ENCODE measurements around the gene CCDC97.
A peak's percentile ranks its signal among the peaks of the same experiment; 100 is the strongest.

CCDC97 gene

GRCh38 chr19:41320185-41320518, 10.2 kb downstream of the CCDC97 start:
- no peak for DNase-seq (ENCODE audit: low read depth)

DNA sequence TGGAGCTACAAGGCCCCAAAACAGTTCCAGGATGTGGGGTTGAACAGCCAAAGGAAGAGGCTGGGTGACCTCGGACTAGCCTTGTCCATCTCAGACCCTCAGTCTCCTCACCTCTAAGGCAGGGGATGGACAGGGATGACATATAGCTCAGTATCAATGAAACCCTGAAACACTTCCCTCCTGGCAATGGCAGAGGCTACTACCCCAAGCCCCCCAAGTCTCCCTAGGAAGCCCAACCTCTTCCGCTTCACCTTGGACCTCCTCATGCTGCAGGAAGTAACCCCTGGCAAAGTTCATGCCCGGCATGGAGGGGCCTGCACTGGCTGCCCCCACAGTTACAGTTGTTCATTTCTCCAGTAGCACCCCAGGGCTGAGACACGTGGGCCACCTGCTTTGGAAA, 10.6 kb downstream of the CCDC97 start:
- DNase-seq (ENCODE audit: low read depth): no peak

DNA sequence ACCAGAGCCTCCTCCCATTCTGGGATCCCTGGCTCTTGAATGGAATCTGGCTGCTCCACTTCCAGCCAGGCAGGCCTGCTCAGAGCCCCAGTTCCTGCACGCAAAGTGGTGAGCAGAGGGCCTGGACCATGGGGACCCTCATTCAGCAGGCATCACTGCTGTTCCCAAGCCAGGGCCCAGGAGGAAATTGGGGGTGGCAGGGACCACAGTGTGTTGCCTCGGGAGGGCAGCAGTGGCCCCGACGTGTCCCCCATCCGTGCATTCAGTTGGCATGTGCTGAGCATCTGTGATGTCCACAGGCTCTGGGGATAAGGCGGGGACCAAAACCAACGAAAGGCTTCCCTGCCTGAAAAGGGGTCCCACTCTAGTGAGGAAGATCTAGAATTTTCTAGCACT, 11.2 kb downstream of the CCDC97 start:
- DNase-seq (ENCODE audit: low read depth): no peak

- DNase-seq (ENCODE audit: low read depth): peak; percentile 74
Observed at GRCh38 chr19:41321600-41322270, 11.8 kb downstream of the CCDC97 start.

DNA sequence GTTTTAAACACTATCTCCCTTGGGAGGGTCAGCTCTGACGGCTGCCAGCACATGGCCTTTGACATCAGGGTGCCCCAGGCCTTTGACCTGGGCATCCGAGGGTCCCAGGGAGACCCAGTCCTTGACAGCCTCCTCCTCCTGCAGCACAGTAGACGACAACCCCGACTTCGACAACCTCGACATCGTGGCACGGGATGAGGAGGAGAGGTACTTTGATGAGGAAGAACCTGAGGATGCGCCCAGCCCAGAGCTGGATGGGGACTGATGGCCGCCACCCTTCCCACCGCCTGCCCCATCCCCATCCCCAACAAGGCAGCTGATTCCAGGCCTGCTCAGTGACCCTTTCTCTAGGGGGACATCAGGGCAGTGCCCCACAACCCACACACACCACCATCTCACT, 12.5 kb downstream of the CCDC97 start:
- DNase-seq (ENCODE audit: low read depth): no peak

DNA sequence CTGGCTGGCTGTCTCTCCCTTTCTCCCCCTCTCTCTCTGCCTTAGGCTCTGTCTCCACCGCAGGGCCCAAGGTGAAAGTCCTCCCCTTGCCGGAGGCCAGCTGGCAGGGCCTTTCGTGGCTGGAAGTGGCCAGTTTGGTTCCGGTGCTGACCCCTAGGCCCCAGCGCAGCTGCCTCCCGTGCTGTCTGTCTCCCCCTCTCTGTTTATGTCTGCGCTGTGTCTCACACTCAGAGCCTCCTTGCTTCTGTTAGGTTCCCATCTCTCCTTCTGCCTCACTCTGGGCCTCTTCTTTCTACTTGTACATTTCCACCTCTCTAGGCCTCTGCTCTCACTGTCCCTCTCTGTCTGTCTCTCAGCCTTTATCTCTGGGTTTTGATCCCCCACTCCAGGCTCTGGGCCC, 13.1 kb downstream of the CCDC97 start:
- DNase-seq (ENCODE audit: low read depth): peak; percentile 90

GRCh38 chr19:41323430-41324125, 13.6 kb downstream of the CCDC97 start:
- peak; percentile 98 for DNase-seq (ENCODE audit: low read depth)

GRCh38 chr19:41324231-41324702, 14.3 kb downstream of the CCDC97 start:
- DNase-seq (ENCODE audit: low read depth): peak; percentile 26

- peak; percentile 87 for DNase-seq (ENCODE audit: low read depth)
Observed at GRCh38 chr19:41324921-41325639, 15.1 kb downstream of the CCDC97 start.

DNA sequence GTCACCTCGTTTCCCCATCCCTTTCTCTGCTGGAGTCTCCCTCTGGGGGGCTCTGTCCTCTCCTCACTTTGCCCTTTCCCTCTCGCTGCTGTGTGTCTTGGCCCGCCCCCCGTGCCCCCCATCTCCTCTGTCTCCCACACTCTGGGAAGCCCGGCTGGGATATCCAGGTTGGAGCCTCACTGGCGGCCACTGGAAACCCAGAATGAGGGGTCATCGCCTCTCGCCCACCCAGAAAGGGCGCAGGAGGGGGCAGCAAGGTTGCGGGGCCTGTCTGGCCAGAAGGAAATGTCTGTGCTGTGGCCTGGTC, 15.6 kb downstream of the CCDC97 start:
- no peak for DNase-seq (ENCODE audit: low read depth)

- peak; percentile 90 for DNase-seq (ENCODE audit: low read depth)
Observed at GRCh38 chr19:41325947-41326706, 16.2 kb downstream of the CCDC97 start.

GRCh38 chr19:41327076-41327575, 17.2 kb downstream of the CCDC97 start:
- DNase-seq (ENCODE audit: low read depth): no peak

DNA sequence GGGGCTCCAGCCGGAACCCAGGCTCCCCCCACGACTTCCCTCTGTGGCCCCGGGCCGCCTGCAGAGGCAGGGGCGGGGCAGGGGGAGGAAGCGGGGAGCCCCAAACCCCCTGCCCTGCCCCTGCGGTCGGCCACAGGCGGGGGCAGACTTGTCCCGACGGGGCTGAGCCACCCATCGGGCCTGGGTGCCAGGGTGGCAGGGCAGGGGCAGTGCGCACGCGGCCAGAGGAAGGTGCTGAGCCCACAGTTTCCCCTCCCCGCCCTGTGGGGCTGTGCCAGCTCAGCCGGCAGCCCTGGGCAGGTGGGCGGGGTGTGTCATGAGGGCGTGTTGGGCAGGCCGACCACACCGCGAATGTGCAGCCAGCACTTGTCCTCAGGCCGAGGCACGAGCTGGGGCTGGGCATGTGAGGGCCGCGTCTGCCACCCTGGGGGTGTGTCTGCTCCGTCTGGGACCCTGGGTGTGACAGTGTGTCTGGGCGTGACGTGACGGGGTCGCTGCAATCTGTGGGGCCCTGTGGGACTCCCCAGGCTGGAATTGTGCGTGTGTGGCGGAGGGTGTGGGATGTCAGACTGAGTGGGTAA, 17.7 kb downstream of the CCDC97 start:
- DNase-seq (ENCODE audit: low read depth): peak; percentile 59

DNA sequence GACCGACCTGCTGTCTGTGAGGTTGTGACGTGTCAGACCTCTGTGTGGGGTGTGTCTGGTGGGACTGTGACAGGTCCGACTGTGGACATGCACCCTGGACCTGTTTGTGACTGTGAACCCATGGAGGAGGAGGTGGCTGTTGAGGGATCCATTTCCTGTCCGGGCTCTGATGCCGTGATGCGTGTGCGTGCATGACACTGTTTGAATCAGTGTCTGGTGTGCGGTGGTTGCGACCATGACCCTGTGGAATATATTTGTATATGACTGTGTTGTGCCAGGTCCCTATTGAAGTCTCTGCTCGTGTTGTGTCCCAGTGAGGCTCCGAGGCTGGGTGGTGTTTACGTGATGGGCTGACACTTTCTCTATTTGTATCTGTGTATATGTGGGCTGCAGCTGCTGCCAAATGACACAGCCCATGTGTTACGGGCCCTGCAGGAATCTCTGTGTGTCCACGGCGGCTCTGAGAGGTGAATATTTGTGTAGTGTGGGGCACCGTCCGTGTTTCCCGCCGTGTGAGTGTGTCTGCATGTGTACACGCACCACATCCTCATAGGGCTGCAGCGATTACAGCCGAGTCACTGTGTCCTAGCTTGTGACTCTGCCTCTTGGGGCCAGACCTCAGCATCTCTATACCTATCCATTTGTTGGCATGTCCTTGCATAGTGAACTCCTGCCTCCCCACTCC, 18.3 kb downstream of the CCDC97 start:
- peak; percentile 45 for DNase-seq (ENCODE audit: low read depth)

GRCh38 chr19:41328842-41329225, 18.9 kb downstream of the CCDC97 start:
- DNase-seq (ENCODE audit: low read depth): no peak

DNA sequence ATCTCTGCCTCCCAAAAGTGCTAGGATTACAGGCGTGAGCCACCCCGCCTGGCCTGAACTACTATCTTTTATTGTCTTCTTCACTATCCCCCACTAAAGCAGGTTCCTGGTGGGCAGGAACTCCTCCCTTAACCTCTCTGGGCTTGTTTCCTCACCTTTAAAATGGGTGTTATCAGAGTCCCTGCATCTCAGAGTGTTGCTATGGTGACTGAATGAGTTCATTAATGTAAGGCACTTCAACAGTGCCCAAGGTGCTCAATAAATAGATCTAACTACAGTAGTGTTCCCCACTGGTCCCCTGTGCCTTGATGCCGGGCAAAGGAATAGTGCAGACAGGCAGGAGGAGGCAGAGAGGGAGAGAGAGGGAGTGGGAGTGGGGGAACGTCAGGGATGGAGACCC, 20.5 kb downstream of the CCDC97 start:
- no peak for DNase-seq (ENCODE audit: low read depth)

DNA sequence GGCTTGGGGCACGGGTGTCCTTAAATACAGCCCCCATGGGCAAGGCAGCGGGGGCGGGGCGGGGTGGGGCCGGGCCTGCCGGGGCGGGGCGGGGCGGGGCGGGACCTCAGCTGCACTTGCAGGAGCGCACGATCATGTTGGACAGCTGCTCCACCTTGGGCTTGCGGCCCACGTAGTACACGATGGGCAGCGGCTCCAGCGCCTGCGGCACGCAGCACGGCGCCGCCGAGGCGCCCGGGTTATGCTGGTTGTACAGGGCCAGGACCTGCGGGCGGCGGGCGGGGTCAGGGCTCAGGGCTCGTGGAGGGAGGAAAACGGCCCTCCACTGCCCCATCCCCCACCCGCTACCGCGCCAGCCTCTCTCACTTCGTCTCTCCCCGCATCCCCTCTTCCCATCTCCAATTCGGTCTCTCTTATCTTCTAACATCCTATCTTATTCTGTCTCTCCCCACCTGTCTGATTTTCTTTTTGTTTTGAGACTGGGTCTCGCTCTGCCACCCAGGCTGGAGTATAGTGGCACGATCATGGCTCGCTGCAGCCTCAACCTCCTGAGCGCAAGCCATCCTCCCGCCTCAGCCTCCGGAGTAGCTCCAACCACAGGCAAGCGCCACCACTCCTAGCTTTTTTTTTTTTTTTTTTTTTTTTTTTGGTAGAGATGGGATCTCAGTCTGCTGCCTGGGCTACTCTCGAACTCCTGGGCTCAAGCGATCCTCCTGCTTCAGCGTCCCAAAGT, 21.1 kb downstream of the CCDC97 start:
- no peak for DNase-seq (ENCODE audit: low read depth)

DNA sequence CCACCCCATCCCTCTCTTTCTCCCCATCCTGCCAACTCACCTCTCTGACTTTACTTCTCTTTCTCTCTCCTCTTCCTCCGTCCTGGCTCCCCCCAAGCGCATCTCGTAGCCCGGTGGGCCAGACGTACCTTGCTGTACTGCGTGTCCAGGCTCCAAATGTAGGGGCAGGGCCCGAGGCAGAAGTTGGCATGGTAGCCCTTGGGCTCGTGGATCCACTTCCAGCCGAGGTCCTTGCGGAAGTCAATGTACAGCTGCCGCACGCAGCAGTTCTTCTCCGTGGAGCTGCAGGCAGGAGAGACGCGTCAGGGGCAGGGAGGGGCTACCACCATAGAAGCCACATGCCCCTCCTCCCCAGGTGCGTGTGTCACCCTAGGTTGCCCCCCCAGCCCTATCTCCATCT, 22.0 kb downstream of the CCDC97 start:
- no peak for DNase-seq (ENCODE audit: low read depth)

- no peak for DNase-seq (ENCODE audit: low read depth)
Observed at GRCh38 chr19:41332468-41332867, 22.5 kb downstream of the CCDC97 start.

- no peak for DNase-seq (ENCODE audit: low read depth)
Observed at GRCh38 chr19:41334793-41335192, 24.8 kb downstream of the CCDC97 start.

DNA sequence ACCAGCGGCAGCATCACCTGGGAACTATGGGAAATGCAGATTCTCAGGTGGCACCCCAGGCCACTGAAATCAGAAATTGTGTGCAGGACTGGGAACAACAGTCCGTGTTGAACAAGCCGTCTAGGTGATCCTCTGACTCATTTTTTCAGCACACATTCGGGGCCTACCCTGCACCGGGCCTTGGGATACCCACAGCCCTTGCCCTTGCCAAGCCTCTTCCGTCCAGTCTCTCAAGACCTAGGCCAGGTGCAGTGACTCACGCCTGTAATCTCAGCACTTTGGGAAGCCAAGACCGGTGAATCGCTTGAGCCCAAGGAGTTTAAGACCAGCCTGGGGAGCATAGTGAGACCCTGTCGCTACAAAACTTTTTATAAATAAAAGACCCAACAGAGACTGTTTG, 25.5 kb downstream of the CCDC97 start:
- DNase-seq (ENCODE audit: low read depth): no peak

All from iris pigment epithelial cell (primary cell).